ENCODE results near the gene MRPS27.

MRPS27 gene

GRCh38 chr5:72228960-72229359, 91.1 kb downstream of the MRPS27 start:
- no peak for DNase-seq

GRCh38 chr5:72226950-72227349, 93.1 kb downstream of the MRPS27 start:
- DNase-seq: no peak

GRCh38 chr5:72225741-72226140, 94.3 kb downstream of the MRPS27 start:
- no peak for DNase-seq

- DNase-seq: no peak
These were observed 95.0 kb downstream of the MRPS27 start for GRCh38 chr5:72224946-72225463.

GRCh38 chr5:72223371-72223770, 96.7 kb downstream of the MRPS27 start:
- peak; percentile 83 for DNase-seq

- no peak for DNase-seq
These were observed 97.5 kb downstream of the MRPS27 start for GRCh38 chr5:72222521-72222920.

GRCh38 chr5:72221541-72221940, 98.5 kb downstream of the MRPS27 start:
- no peak for DNase-seq

- no peak for DNase-seq
These were observed 98.9 kb downstream of the MRPS27 start for GRCh38 chr5:72221099-72221498.

- DNase-seq: no peak
These were observed 103.3 kb downstream of the MRPS27 start for GRCh38 chr5:72216756-72217155.

GRCh38 chr5:72214168-72214567, 105.9 kb downstream of the MRPS27 start:
- DNase-seq: no peak

GRCh38 chr5:72213482-72213881, 106.6 kb downstream of the MRPS27 start:
- no peak for DNase-seq

GRCh38 chr5:72212171-72212570, 107.9 kb downstream of the MRPS27 start:
- no peak for DNase-seq

GRCh38 chr5:72210888-72211678, 109.0 kb downstream of the MRPS27 start:
- no peak for DNase-seq

- no peak for DNase-seq
These were observed 110.6 kb downstream of the MRPS27 start for GRCh38 chr5:72209147-72210115.

GRCh38 chr5:72208324-72208926, 111.6 kb downstream of the MRPS27 start:
- DNase-seq: no peak

GRCh38 chr5:72206994-72207393, 113.0 kb downstream of the MRPS27 start:
- no peak for DNase-seq

- no peak for DNase-seq
These were observed 113.9 kb downstream of the MRPS27 start for GRCh38 chr5:72206160-72206559.

- DNase-seq: no peak
These were observed 114.5 kb downstream of the MRPS27 start for GRCh38 chr5:72205431-72206009.

- DNase-seq: no peak
These were observed 115.1 kb downstream of the MRPS27 start for GRCh38 chr5:72204946-72205345.

- no peak for DNase-seq
These were observed 116.7 kb downstream of the MRPS27 start for GRCh38 chr5:72203251-72203845.

GRCh38 chr5:72202331-72202825, 117.7 kb downstream of the MRPS27 start:
- no peak for DNase-seq

GRCh38 chr5:72199681-72200080, 120.4 kb downstream of the MRPS27 start:
- DNase-seq: no peak

All from NCI-H748 treated with DMSO at 0.1 percent for 48 hours (cell line).